Fibroblast of skin of right biceps (primary cell): Measurements from ENCODE around the gene ALDH8A1.

Experiments used
- DNase-seq: peaks from one replicate; pipeline ENCODE4 v3.0.0-alpha.2; 2013

ALDH8A1 gene

DNA sequence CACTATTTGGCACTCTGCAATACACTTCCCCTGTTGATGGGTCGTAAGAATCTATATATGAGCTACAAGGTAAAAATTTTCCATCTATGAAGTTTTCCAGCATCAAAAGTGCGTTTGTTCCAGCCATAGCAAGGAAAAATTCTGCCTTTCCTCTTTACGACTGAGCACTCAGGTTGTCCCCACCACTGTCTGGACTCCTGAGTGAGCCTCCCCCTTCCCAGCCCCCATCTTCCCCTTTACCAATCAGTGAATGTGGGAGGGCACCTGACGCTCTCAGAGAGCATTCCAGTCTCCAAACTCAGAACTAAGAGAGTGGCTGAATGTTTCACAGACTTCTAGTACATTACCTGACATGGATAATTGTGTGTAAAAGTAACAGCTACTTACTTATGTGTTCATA, at the start of gene ALDH8A1:
TSS of gene ALDH8A1 (minus strand) at position 175 of the 400 bp plus-strand sequence. CDS start at position 127, 48 bp downstream.
- DNase-seq, result no peak

DNA sequence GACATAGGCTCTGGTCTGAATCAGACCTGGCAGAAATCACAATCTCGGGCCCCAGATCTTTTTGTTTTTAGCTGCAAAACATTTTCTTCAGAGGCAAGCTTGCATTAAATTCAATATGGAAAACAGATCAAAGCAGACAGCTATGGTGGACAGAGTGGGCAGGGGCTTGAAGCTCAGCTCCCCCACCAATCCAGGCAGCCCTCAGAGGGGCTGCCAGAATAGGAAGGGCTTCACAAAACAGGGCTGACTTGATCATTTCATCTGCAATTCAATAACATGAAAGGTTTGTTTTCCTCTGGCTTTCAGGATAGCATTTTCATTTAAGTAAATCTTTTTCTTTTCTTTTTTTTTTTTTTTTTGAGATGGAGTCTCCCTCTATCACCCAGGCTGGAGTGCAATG, 49.2 kb upstream of the ALDH8A1 start:
- no peak for DNase-seq

- no peak for DNase-seq
Measured at GRCh38 chr6:134997133-134997995, 47.5 kb upstream of the ALDH8A1 start.

- DNase-seq, result no peak
Measured at GRCh38 chr6:134995536-134995935, 45.6 kb upstream of the ALDH8A1 start.

- DNase-seq, result peak; percentile 3
Measured at GRCh38 chr6:134994431-134994830, 44.5 kb upstream of the ALDH8A1 start.

DNA sequence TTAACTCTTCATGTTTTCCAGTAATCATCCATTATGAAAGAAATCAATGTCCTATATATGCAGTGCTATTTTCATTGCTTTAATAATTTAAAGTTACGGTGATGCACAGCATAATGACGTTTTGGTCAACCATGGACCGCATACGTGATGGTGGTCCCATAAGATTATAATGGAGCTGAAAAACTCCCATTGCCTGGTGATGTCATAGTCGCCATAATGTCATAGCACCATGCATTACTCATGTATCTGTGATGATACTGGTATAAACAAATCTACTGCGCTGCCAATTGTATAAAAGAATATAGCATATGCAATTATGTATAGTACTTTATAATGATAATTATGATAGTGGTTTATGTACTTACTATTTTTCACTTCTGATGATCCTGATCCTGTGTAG, 42.3 kb upstream of the ALDH8A1 start:
- no peak for DNase-seq

- DNase-seq, result no peak
Measured at GRCh38 chr6:134990262-134990661, 40.4 kb upstream of the ALDH8A1 start.

DNA sequence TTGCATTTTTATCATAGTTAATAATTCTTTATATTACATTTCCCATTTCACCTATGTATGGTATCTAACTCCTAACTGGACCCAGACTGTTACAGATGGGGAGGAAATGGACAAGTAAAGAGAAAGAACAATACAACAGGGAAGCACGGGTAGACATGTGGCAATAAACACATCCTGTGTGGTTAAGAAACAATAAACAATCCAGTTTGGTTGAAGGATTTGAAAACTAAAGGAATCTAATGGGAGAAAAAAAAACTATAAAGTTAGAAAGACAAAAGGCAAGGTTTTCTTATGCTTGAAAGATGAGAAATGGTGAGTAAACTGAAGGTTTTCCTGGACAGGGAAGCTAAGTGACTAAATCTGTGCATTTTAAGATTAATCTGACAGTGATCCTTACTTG, 34.9 kb upstream of the ALDH8A1 start:
- DNase-seq, result no peak

DNA sequence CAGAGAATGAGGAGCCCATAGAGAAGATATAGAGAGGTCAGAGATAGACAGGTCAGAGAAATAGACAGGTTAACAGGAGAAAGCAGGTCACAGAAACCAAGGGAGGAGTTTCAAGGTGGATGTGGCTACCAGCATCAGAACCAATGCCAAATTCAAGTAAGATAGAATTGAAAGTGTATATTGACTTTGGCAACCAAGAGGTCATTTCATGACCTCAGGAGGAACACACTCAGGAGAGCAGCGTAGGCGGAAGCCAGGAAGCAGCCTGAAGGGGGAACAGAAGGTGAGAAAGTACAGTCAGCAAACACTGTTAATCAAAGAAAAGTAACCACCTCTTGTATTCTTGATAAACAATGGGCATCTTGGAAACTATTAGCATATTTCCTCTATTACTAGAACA, 33.9 kb upstream of the ALDH8A1 start:
- DNase-seq, result no peak

DNA sequence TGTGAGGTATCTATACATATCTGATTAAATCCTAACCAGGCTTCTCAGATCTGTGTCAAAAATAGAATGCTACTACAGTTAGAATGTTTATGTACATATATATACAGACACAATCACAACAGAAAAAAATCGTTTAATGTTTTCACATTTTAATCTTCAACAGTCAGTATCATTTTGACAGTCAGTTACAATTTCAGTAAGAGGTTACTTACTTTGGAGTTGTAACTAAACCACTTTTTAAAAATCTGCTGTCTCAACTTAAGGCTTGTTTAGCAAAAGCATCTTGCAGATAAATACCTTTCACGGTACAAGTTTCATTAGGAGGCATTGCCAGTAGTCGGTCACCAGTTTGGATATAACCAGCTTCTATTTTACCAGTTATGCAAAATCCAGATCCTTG, 32.3 kb upstream of the ALDH8A1 start:
- DNase-seq, result no peak

GRCh38 chr6:134980846-134981245, 30.9 kb upstream of the ALDH8A1 start:
- no peak for DNase-seq

DNA sequence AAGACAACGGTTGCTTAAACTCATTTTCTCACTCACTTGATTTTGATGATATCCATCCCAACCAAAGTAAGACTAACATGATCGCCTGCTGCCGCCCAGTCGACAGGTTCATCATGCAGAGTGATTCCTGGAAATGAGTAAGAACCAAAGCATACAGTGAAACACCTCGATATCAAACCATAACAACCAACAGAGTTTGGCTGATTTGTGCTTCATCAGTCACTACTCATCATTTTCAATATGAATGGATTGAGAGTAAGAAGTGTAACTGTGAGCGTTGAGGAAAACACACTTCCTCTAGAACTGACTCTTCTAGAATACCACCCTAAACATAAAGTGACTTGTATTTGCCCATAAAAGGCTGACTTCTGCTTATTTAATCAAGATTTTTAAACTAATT, 29.2 kb upstream of the ALDH8A1 start:
- no peak for DNase-seq

- DNase-seq, result no peak
Measured at GRCh38 chr6:134974370-134974769, 24.5 kb upstream of the ALDH8A1 start.

- no peak for DNase-seq
Measured at GRCh38 chr6:134967711-134968110, 17.8 kb upstream of the ALDH8A1 start.

DNA sequence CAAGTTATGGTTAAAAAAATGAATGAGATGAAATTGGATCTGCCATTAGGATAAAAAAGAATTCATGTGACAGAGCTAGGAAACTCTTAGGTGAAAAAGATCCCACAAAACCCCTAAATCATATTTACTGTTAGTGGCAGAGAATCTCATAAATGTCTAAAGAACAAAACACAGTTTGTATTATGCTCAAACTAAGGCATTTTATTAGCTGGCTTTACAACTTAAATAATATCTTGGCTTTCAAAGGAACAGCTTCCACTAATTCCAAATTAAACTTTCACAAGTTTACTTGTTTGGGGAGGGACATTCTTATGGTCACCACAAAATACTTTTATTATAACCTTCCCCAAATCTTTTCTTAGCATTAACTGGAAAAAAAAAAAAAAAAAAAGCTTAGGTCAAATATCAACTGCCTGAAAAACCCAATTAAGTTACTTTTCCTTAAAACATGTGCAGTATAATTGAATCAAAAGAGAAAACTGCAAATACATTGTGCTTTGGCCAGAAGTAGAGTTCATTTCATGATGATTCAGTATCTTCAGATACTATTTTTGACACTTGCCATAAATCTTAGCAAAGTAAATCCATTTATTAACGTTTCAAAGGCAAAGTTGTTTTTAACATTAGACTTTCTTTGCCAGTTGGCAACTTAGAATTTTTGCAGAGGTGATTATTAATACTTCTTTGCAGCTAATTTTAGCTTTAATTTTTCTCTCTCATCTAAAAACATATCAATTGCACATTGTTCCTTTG, 14.7 kb upstream of the ALDH8A1 start:
- DNase-seq, result no peak

GRCh38 chr6:134962421-134962820, 12.5 kb upstream of the ALDH8A1 start:
- DNase-seq, result no peak

DNA sequence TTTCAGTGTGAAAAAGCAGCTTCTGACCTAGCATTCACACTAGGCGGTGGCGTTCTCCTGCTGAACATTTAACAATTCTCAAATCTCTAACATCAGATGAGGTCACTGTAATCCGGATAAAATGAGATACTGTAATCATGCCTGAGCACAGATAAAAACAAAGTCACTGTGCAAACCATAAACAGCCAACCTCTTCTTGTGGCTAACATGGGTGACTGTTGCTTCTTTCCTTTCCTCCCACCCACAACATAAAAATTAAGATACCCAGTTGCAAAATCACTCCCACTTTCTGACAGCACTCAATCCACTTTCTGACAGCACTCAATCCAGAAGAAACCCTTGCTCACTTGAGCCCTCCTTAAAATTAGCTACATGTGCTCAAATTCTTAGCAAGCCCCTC, 11.5 kb upstream of the ALDH8A1 start:
- no peak for DNase-seq

DNA sequence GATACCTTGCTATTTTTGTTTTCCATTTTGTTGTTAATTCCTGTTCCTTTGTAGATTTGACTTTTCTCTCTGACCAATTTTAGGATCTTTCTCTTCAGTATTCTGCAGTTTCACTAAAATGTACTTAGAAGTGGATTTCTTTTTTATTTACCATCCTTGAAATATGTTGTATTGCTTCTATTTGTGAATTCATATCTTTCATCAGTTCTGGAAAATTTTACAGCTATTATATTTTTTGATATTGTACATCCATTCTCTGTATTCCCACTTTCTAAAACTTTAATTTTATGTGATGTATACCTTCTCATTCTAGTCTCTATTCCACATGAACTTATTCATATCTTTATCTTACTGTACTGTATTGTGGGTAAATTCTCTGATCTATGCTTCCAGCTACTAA, 9.7 kb upstream of the ALDH8A1 start:
- DNase-seq, result no peak

- DNase-seq, result no peak
Measured at GRCh38 chr6:134956676-134957075, 6.8 kb upstream of the ALDH8A1 start.

DNA sequence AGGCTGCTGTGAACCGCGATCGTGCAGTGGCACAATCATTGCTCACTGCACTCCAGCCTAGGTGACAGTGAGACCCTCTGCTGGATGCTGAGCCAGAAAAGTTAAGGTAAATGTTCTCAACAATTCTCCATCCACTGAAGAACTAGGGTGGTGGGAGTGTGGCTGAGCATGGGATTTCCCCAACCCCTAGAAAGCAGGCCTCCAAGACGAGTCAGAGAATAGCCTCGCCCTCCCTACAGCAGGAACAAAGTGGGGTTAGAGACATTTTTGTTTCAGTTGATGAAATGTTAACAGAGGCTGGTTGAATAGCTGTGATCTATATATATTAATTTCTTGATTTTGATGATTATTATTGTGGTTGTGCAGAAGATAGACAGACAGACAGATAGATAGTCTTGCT, 6.1 kb upstream of the ALDH8A1 start:
- DNase-seq, result no peak

DNA sequence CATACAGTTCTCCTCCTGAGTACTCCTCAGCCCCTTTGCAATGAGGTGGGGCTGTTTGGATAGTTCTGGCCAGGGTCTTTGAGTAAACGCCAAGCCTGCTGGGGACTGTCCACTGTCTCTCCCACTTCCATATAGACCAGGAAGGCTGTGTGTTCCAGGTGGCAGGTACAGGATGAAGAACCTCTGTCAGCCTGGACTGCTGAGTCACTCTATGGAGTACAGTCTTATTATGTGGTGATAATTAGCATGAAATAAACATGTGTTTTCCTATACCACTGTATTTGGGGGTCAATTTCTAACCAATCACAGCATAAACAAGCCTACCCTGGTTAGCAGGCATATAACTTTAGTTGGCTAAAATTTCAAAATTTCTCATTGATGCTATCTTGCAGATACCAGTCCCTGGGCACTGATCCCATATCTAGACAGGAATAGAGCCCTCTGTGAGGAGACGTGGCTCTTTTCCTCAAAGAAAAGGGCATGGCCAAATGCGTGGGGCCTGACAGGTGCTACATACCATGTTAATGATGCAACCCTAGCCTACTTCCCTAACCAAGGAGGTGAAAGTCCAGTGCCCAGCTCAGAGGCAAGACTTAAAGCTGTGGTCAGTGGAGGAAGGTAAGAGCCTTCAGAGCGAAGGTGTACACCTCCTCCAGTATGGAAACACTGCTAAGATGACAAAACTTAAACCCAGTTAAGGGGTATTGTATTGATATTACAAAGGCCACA, 4.5 kb upstream of the ALDH8A1 start:
- no peak for DNase-seq

DNA sequence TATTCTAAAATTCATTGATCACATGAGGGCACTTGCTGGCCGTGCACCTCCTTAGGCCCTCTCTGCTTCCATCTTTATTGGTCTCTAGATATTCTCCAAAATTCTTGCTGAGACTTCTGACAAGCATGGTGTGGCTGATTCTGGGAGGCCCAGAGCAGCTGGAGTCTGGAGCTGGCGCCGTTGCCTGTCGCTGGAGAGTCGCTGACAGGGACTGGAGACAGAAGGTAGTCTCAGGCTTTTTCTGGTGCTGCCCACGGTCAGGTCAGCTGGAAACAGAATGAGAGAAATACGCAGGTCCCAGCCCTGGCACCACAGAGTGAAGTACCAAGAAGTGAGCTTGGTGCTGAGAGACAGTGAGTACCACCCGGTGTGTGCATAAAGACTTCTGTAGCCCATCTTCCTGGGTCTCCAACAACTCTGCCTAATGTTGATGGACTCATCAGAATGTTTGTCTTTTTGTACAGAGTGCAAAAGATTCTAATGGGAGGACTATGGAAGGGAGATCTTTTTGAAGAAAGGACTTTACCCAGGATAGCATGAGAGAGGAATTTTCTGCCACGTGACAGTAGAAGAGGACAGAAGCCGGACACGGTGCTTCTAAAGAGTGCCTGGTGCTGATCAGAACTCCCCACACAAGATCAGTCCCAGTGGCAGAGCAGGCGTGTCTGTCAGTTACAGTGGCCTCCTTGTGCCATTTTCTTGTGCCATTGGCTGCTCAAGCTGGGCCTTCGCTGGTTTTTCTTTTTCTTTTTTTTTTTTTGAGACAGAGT, 1.8 kb upstream of the ALDH8A1 start:
- DNase-seq, result no peak

GRCh38 chr6:134950482-134950881, 581 bp upstream of the ALDH8A1 start:
- DNase-seq, result no peak
